ENCODE results near the gene ITGB3. TPM values are rescaled to one million over a fixed set of nuclear protein-coding genes. Genes with fewer than 3 reads are reported as not detected.

ITGB3 gene
- total RNA-seq, 2 donors from 2014 or later = 3.4 to 12.4 TPM

DNA sequence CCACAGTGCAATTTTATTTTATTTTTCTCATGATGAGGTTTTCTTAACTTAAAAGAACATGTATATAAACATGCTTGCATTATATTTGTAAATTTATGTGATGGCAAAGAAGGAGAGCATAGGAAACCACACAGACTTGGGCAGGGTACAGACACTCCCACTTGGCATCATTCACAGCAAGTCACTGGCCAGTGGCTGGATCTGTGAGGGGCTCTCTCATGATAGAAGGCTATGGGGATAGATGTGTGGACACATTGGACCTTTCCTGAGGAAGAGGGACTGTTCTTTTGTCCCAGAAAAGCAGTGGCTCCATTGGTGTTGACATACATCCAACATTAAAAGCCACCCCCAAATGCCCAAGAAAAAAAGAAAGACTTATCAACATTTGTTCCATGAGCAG is 57.8 kb downstream of the ITGB3 start:
- DNase-seq (ENCODE audit: low spot score) = no peak
- H3K27me3 ChIP-seq (replicated peaks; ENCODE audit: insufficient read depth) = no peaks in the 10 kb centered on the region
- TF ChIP-seq POLR2A (IDR thresholded peaks at IDR 0.05) = no peak
- no peak for TF ChIP-seq CTCF (IDR thresholded peaks at IDR 0.05)
- no peak for TF ChIP-seq POLR2AphosphoS5 (IDR thresholded peaks at IDR 0.05)
- H3K36me3 ChIP-seq = no peaks in the 10 kb centered on the region
- no peak overlapping the region for H3K4me3 ChIP-seq
- no peaks in the 10 kb centered on the region for H3K9me3 ChIP-seq
- H3K27ac ChIP-seq = no peak overlapping the region
- intact Hi-C loops (cut with DNase I) = no loop called here
- H3K4me1 ChIP-seq (replicated peaks) = no peaks in the 10 kb centered on the region

DNA sequence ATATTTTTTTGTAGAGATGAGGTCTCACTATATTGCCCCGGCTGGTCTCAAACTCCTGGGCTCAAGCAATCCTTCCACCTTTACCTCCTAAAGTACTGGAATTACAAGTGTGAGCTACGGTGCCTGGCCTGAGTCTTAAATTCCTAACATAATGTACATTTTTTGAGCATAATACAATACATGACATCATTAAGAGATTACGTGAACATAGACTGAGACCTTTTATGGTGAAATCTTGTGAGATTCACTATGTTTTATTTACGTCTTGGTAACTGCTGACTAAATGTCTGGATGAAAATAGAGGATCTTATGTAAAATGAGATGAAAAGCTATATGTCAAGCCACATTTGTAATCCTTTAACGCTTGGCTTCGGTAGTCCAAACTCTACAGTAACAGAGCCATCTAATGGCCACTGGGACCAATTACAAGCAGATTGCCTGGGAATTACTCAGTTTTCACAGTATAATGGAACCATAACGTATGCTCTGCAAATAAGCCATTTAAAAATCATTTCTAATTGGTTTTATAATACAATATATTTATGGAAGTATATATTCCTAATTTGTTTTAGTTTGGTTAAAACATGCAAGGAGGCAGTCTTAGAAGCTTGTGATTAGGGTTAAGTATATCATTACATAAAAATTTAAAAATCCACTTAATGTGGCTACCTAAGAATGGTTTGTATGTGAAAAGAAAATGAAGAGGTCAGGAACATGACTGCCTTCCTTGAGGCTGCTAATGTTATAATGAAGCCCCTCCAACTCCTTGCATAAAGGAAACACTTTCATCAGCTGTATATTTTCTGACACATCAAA is 62.0 kb downstream of the ITGB3 start:
- H3K27me3 ChIP-seq (replicated peaks; ENCODE audit: insufficient read depth) = no peaks in the 10 kb centered on the region
- peak; percentile 28 for DNase-seq (ENCODE audit: low spot score)
- 17% methylated on average over 7 of the region's 7 CpGs for WGBS
- H3K27ac ChIP-seq = no peak overlapping the region
- H3K4me3 ChIP-seq = no peak overlapping the region
- TF ChIP-seq CTCF (IDR thresholded peaks at IDR 0.05) (peak; percentile 41 to 85 (median 74)), POLR2AphosphoS5 (IDR thresholded peaks at IDR 0.05) (peak; percentile 51), POLR2A (IDR thresholded peaks at IDR 0.05) (no peak)
- no peaks in the 10 kb centered on the region for H3K36me3 ChIP-seq
- H3K9me3 ChIP-seq = no peaks in the 10 kb centered on the region
- intact Hi-C loops (cut with DNase I) = loop anchor here (2.0 kb wide), 1 partner anchor 87 kb away; no protein-coding TSS in a partner anchor
- H3K4me1 ChIP-seq (replicated peaks) = no peaks in the 10 kb centered on the region

DNA sequence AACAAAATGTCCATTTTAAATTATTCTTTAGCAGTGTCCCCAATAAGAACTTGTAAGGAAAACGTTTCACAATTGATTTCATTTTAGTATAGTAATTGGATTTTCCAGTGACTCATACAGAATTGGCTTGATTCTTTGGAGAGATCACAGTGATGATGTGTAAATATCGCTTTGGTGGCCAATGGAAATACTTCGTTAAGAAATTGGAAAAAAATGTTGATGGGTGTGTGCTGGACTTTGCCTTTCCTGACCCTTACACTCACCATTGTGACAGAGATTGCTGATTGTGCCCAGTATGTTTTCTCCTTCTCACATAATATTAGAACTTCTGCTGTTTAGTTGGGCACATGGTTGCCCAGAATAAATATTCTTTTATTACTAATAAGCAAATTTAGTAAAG is 62.7 kb downstream of the ITGB3 start:
- DNase-seq (ENCODE audit: low spot score) = no peak
- intact Hi-C loops (cut with DNase I) = no loop called here
- no peak overlapping the region for H3K4me3 ChIP-seq
- no peaks in the 10 kb centered on the region for H3K4me1 ChIP-seq (replicated peaks)
- no peaks in the 10 kb centered on the region for H3K36me3 ChIP-seq
- 36% methylated on average over 3 of the region's 3 CpGs for WGBS
- no peak overlapping the region for H3K27ac ChIP-seq
- H3K27me3 ChIP-seq (replicated peaks; ENCODE audit: insufficient read depth) = no peaks in the 10 kb centered on the region
- H3K9me3 ChIP-seq = no peaks in the 10 kb centered on the region
- no peak for TF ChIP-seq POLR2AphosphoS5 (IDR thresholded peaks at IDR 0.05)
- TF ChIP-seq POLR2A (IDR thresholded peaks at IDR 0.05) = no peak
- no peak for TF ChIP-seq CTCF (IDR thresholded peaks at IDR 0.05)

DNA sequence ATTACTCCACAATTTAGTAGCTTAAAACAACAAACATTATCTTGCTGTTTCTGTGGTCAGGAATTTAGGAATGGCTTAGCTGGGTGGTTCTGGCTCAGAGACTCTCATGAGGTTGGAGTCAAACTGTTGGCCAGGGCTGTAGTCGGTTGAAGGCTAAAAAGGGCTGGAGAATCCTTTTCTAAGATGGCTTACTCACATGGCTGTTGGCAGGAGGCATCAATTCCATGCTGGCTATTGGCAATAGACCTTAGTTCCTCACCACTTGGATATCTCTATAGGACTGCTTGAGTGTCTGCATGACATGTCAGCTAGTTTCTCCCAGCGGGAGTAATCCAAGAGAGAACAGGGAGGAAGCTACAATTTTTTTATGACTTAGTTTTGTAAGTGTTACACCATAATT is 63.5 kb downstream of the ITGB3 start:
- no peak for DNase-seq (ENCODE audit: low spot score)
- 80% methylated on average over 2 of the region's 2 CpGs for WGBS
- H3K36me3 ChIP-seq = no peaks in the 10 kb centered on the region
- H3K27me3 ChIP-seq (replicated peaks; ENCODE audit: insufficient read depth) = no peaks in the 10 kb centered on the region
- H3K9me3 ChIP-seq = no peaks in the 10 kb centered on the region
- no peak overlapping the region for H3K27ac ChIP-seq
- TF ChIP-seq POLR2A (IDR thresholded peaks at IDR 0.05) = no peak
- TF ChIP-seq CTCF (IDR thresholded peaks at IDR 0.05) = no peak
- no peak for TF ChIP-seq POLR2AphosphoS5 (IDR thresholded peaks at IDR 0.05)
- H3K4me1 ChIP-seq (replicated peaks) = no peaks in the 10 kb centered on the region
- no peak overlapping the region for H3K4me3 ChIP-seq
- intact Hi-C loops (cut with DNase I) = no loop called here
